ENCODE measurements around the gene SAP30BP.

SAP30BP gene

DNA sequence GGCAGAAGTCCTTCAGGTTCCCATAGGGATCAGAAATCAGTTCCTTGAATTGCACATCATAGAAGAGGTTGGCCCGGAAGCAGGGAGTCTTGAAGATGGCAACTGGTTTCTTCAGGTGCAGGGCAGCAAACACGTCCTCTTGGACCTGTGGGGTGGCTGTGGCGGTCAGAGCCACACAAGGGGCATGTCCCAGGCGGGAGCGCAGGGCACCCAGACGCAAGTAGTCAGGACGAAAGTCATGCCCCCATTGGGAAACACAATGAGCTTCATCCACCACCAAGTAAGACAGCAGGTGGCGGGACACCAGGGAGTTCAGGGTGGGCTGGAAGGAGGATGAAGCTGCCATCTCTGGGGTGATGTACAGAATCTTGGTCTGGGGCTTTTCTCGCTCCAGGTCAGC lies 4.6 kb upstream of the SAP30BP start:
- H3K9me3 ChIP-seq (ENCODE audit: control insufficient read depth in 5 of 5, low read length in 5 of 5): no peaks in the 10 kb centered on the region
- H3K9ac ChIP-seq (ENCODE audit: low read length in 5 of 5): no peak overlapping the region
- peaks cover 4 to 44% (median 34%) of the 10 kb centered on the region in 5 donors for H3K36me3 ChIP-seq (ENCODE audit: control insufficient read depth in 5 of 5, insufficient read depth in 5 of 5, low read length in 5 of 5)
- no peak overlapping the region for H3K4me3 ChIP-seq (ENCODE audit: low read depth in 1 of 5, low read length in 5 of 5)
- H3K27ac ChIP-seq (ENCODE audit: low read depth, low read length): no peak overlapping the region
- H3K27me3 ChIP-seq (ENCODE audit: control insufficient read depth in 5 of 5, insufficient read depth in 4 of 5, low read length in 5 of 5): peaks cover 0 to 3% (median 0%) of the 10 kb centered on the region in 5 donors
- peaks cover 5 to 14% (median 13%) of the 10 kb centered on the region in 5 donors for H3K4me1 ChIP-seq (ENCODE audit: control insufficient read depth in 5 of 5, insufficient read depth in 5 of 5, low read length in 5 of 5)

DNA sequence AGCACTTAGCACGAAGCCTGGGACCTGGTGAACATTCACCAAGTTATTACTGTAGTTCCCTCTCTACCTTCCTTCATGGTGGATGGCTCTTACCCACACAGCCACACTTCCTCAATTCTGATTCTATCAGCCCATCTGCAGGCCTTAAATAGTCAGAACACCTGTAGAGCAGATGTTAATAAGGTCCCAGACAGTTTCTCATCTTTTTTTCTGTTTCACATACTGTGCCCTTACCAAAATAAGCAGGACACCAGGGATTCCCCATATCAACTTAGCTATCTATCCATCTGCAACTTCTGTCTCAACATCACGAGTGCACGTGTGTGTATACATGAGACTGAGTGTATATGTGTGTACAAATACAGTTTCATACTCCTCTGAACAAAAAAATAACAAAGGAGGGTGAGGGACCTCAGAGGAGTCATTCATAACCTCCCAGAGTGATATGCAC lies 3.0 kb upstream of the SAP30BP start:
- Histone ChIP-seq H3K9ac (ENCODE audit: low read length in 5 of 5) (no peak overlapping the region), H3K4me1 (ENCODE audit: control insufficient read depth in 5 of 5, insufficient read depth in 5 of 5, low read length in 5 of 5) (peaks cover 9 to 25% (median 23%) of the 10 kb centered on the region in 5 donors), H3K9me3 (ENCODE audit: control insufficient read depth in 5 of 5, low read length in 5 of 5) (no peaks in the 10 kb centered on the region), H3K36me3 (ENCODE audit: control insufficient read depth in 5 of 5, insufficient read depth in 5 of 5, low read length in 5 of 5) (peaks cover 4 to 40% (median 31%) of the 10 kb centered on the region in 5 donors), H3K4me3 (ENCODE audit: low read depth in 1 of 5, low read length in 5 of 5) (no peak overlapping the region), H3K27ac (ENCODE audit: low read depth, low read length) (no peak overlapping the region), H3K27me3 (ENCODE audit: control insufficient read depth in 5 of 5, insufficient read depth in 4 of 5, low read length in 5 of 5) (peaks cover 0 to 3% (median 0%) of the 10 kb centered on the region in 5 donors)

DNA sequence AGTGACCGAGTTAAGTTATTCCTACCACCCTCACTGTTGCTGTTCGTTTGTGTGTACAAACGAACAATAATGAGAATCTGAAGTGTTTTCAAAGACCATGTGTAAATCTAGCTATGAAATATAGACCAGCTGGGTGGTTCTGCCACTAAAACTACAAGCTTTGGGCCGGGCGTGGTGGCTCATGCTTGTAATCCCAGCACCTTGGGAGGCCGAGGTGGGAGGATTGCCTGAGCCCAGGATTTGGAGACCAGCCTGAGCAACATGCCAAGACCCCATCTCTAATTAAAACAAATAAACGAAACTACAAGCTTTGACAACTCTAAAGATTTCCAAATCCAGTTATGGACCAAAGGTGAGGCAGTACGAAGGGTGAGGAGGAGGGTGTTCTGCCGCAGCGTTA lies 1.2 kb upstream of the SAP30BP start:
- Histone ChIP-seq H3K27me3 (ENCODE audit: control insufficient read depth in 5 of 5, insufficient read depth in 4 of 5, low read length in 5 of 5) (peaks cover 0 to 3% (median 0%) of the 10 kb centered on the region in 5 donors), H3K4me3 (ENCODE audit: low read depth in 1 of 5, low read length in 5 of 5) (peak overlapping the region; percentile 87 to 100 (median 97)), H3K9ac (ENCODE audit: low read length in 5 of 5) (peak overlapping the region in 2 of 5 donors; percentile 35 to 87), H3K36me3 (ENCODE audit: control insufficient read depth in 5 of 5, insufficient read depth in 5 of 5, low read length in 5 of 5) (peaks cover 10 to 48% (median 37%) of the 10 kb centered on the region in 5 donors), H3K27ac (ENCODE audit: low read depth, low read length) (no peak overlapping the region), H3K9me3 (ENCODE audit: control insufficient read depth in 5 of 5, low read length in 5 of 5) (no peaks in the 10 kb centered on the region), H3K4me1 (ENCODE audit: control insufficient read depth in 5 of 5, insufficient read depth in 5 of 5, low read length in 5 of 5) (peaks cover 9 to 25% (median 23%) of the 10 kb centered on the region in 5 donors)

DNA sequence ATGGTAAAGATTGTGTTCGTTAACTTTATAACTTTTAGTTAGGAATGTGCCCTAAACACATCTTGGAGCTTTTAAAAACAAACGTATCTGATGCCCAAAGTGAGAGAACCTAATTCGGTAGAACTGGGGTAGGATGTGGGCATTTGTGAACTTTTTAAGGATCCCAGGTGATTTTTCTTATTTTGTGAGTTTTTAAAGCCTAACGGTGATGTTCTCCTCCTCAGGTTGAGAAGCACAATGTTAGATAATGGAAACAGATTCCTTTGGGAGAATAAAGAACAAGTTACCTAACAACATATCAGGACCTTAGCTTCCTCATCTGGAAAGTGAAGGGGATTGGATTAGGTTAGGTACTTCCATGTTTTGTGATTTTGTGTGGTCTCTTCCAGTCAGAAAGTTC lies 687 bp downstream of the SAP30BP start:
- Histone ChIP-seq H3K9ac (ENCODE audit: low read length in 5 of 5) (peak overlapping the region; percentile 78 to 95 (median 89)), H3K27ac (ENCODE audit: low read depth, low read length) (peak overlapping the region; percentile 96), H3K4me1 (ENCODE audit: control insufficient read depth in 5 of 5, insufficient read depth in 5 of 5, low read length in 5 of 5) (peaks cover 9 to 25% (median 23%) of the 10 kb centered on the region in 5 donors), H3K9me3 (ENCODE audit: control insufficient read depth in 5 of 5, low read length in 5 of 5) (no peaks in the 10 kb centered on the region), H3K27me3 (ENCODE audit: control insufficient read depth in 5 of 5, insufficient read depth in 4 of 5, low read length in 5 of 5) (peaks cover 0 to 3% (median 0%) of the 10 kb centered on the region in 5 donors), H3K36me3 (ENCODE audit: control insufficient read depth in 5 of 5, insufficient read depth in 5 of 5, low read length in 5 of 5) (peaks cover 13 to 48% (median 35%) of the 10 kb centered on the region in 5 donors), H3K4me3 (ENCODE audit: low read depth in 1 of 5, low read length in 5 of 5) (peak overlapping the region; percentile 87 to 100 (median 92))

DNA sequence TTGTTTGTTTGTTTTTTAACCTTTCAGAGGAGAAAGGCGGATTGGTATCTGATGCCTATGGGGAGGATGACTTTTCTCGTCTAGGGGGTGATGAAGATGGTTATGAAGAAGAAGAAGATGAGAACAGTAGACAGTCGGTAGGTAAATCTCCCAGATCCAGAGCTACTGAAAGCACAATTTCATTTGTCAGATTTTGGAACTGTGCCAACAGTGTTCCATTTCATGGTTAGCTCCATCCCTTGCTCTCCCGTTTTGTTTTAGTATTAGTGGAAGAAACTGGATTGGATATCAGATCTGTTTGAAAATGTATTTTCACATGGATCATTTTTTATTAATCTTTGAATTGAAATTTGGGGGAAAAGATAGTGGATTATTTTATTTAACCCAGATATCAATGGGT lies 1.4 kb downstream of the SAP30BP start:
- peak overlapping the region; percentile 96 for H3K27ac ChIP-seq (ENCODE audit: low read depth, low read length)
- peak overlapping the region in 3 of 5 donors; percentile 92 to 100 (median 99) for H3K4me3 ChIP-seq (ENCODE audit: low read depth in 1 of 5, low read length in 5 of 5)

DNA sequence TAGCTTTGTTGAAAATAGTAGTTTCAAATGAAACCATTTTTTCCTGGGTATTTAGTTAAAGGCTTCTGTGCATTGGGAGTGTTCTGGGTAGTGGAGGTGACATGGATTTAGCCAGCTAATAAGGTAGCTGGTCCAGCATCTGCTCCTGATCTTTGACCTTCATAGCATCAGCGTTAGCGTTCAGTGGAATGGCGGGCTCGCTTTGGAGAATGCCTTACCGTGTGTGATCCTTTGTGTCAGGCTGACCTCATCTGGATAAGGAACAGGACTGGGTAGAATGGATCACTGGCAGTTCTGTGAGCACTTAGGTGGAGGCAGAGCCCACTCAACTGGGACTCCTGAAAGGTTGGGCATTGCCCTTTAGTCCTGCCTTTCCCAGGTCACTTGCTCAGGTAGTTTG lies 3.7 kb downstream of the SAP30BP start:
- peaks cover 0 to 3% (median 0%) of the 10 kb centered on the region in 5 donors for H3K27me3 ChIP-seq (ENCODE audit: control insufficient read depth in 5 of 5, insufficient read depth in 4 of 5, low read length in 5 of 5)
- H3K36me3 ChIP-seq (ENCODE audit: control insufficient read depth in 5 of 5, insufficient read depth in 5 of 5, low read length in 5 of 5): peaks cover 15 to 53% (median 40%) of the 10 kb centered on the region in 5 donors
- H3K4me3 ChIP-seq (ENCODE audit: low read depth in 1 of 5, low read length in 5 of 5): no peak overlapping the region
- H3K27ac ChIP-seq (ENCODE audit: low read depth, low read length): no peak overlapping the region
- no peak overlapping the region for H3K9ac ChIP-seq (ENCODE audit: low read length in 5 of 5)
- peaks cover 9 to 22% (median 20%) of the 10 kb centered on the region in 5 donors for H3K4me1 ChIP-seq (ENCODE audit: control insufficient read depth in 5 of 5, insufficient read depth in 5 of 5, low read length in 5 of 5)
- no peaks in the 10 kb centered on the region for H3K9me3 ChIP-seq (ENCODE audit: control insufficient read depth in 5 of 5, low read length in 5 of 5)

More for the DNA sequence above, 1.4 kb downstream of the SAP30BP start:
- peaks cover 0 to 3% (median 0%) of the 10 kb centered on the region in 5 donors for H3K27me3 ChIP-seq (ENCODE audit: control insufficient read depth in 5 of 5, insufficient read depth in 4 of 5, low read length in 5 of 5)
- H3K4me1 ChIP-seq (ENCODE audit: control insufficient read depth in 5 of 5, insufficient read depth in 5 of 5, low read length in 5 of 5): peaks cover 9 to 25% (median 23%) of the 10 kb centered on the region in 5 donors
- peaks cover 16 to 53% (median 39%) of the 10 kb centered on the region in 5 donors for H3K36me3 ChIP-seq (ENCODE audit: control insufficient read depth in 5 of 5, insufficient read depth in 5 of 5, low read length in 5 of 5)
- no peaks in the 10 kb centered on the region for H3K9me3 ChIP-seq (ENCODE audit: control insufficient read depth in 5 of 5, low read length in 5 of 5)
- H3K9ac ChIP-seq (ENCODE audit: low read length in 5 of 5): peak overlapping the region in 3 of 5 donors; percentile 78 to 92 (median 87)

DNA sequence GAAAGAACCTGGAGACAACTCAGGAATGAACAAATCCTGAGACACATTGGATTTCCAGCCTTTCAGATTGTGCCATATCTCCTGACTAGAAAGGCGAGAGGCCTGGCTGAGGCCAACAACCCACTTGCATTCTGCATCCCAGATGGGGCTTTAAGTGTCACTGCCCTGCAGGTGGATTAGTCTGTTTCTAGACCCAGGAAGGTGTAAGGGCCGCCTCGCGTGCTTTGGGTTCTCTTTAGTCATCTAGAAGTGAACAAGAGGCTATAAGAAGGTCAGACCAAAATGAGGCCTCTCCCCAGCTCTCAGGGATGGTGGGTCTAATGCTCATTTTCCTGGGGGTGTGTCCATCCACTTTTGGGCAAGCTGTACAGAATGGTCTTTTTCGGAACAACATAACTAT lies 4.9 kb downstream of the SAP30BP start:
- Histone ChIP-seq H3K9me3 (ENCODE audit: control insufficient read depth in 5 of 5, low read length in 5 of 5) (no peaks in the 10 kb centered on the region), H3K27ac (ENCODE audit: low read depth, low read length) (no peak overlapping the region), H3K4me1 (ENCODE audit: control insufficient read depth in 5 of 5, insufficient read depth in 5 of 5, low read length in 5 of 5) (peaks cover 6 to 13% (median 11%) of the 10 kb centered on the region in 5 donors), H3K27me3 (ENCODE audit: control insufficient read depth in 5 of 5, insufficient read depth in 4 of 5, low read length in 5 of 5) (peaks cover 0 to 2% (median 0%) of the 10 kb centered on the region in 5 donors), H3K9ac (ENCODE audit: low read length in 5 of 5) (no peak overlapping the region), H3K4me3 (ENCODE audit: low read depth in 1 of 5, low read length in 5 of 5) (no peak overlapping the region), H3K36me3 (ENCODE audit: control insufficient read depth in 5 of 5, insufficient read depth in 5 of 5, low read length in 5 of 5) (peaks cover 18 to 61% (median 40%) of the 10 kb centered on the region in 5 donors)

DNA sequence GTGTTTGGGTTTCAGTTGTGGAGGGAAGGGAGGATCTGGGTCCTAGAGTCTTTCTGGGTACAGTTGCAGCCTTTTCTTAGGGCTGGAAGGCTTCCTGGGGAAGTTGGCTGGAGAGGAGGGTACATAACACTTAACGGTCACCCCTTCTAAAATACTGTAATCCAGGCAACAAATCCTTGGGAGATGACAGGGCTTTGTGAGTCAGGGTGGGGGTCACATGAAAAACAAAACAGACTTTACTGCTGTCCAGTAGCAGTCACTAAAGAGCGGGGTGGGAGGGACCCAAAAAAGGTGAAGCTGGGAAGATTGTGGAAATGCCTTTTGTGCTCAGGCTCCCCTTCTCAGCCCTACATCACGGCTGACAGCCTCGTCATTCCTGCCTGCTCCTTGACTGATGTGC lies 6.3 kb downstream of the SAP30BP start:
- Histone ChIP-seq H3K27ac (ENCODE audit: low read depth, low read length) (no peak overlapping the region), H3K9ac (ENCODE audit: low read length in 5 of 5) (no peak overlapping the region), H3K36me3 (ENCODE audit: control insufficient read depth in 5 of 5, insufficient read depth in 5 of 5, low read length in 5 of 5) (peaks cover 18 to 63% (median 45%) of the 10 kb centered on the region in 5 donors), H3K4me1 (ENCODE audit: control insufficient read depth in 5 of 5, insufficient read depth in 5 of 5, low read length in 5 of 5) (peaks cover 0 to 3% (median under 1%) of the 10 kb centered on the region in 5 donors), H3K9me3 (ENCODE audit: control insufficient read depth in 5 of 5, low read length in 5 of 5) (no peaks in the 10 kb centered on the region), H3K27me3 (ENCODE audit: control insufficient read depth in 5 of 5, insufficient read depth in 4 of 5, low read length in 5 of 5) (no peaks in the 10 kb centered on the region), H3K4me3 (ENCODE audit: low read depth in 1 of 5, low read length in 5 of 5) (no peak overlapping the region)

DNA sequence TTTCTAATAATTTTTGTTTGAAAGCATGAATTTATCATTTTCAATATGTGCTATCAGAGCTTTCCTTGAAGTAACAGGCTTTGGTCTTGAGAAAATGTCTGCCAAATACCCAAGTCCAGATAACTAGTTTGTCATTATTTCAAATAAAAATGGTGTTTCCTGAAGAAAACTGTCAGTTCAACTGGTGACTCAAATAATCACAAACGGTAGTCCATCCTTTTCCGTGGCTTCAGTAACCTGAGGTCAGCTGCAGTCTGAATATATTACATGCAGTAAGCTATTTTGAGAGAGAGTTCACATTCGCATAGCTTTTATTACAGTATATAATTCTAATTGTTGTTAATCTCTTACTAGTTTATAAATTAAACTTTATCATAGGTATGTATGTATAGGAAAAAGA lies 9.3 kb downstream of the SAP30BP start:
- no peaks in the 10 kb centered on the region for H3K9me3 ChIP-seq (ENCODE audit: control insufficient read depth in 5 of 5, low read length in 5 of 5)
- H3K27ac ChIP-seq (ENCODE audit: low read depth, low read length): no peak overlapping the region
- no peaks in the 10 kb centered on the region for H3K27me3 ChIP-seq (ENCODE audit: control insufficient read depth in 5 of 5, insufficient read depth in 4 of 5, low read length in 5 of 5)
- peaks cover 0 to 17% (median 0%) of the 10 kb centered on the region in 5 donors for H3K4me1 ChIP-seq (ENCODE audit: control insufficient read depth in 5 of 5, insufficient read depth in 5 of 5, low read length in 5 of 5)
- H3K4me3 ChIP-seq (ENCODE audit: low read depth in 1 of 5, low read length in 5 of 5): no peak overlapping the region
- no peak overlapping the region for H3K9ac ChIP-seq (ENCODE audit: low read length in 5 of 5)
- H3K36me3 ChIP-seq (ENCODE audit: control insufficient read depth in 5 of 5, insufficient read depth in 5 of 5, low read length in 5 of 5): peaks cover 9 to 51% (median 35%) of the 10 kb centered on the region in 5 donors

DNA sequence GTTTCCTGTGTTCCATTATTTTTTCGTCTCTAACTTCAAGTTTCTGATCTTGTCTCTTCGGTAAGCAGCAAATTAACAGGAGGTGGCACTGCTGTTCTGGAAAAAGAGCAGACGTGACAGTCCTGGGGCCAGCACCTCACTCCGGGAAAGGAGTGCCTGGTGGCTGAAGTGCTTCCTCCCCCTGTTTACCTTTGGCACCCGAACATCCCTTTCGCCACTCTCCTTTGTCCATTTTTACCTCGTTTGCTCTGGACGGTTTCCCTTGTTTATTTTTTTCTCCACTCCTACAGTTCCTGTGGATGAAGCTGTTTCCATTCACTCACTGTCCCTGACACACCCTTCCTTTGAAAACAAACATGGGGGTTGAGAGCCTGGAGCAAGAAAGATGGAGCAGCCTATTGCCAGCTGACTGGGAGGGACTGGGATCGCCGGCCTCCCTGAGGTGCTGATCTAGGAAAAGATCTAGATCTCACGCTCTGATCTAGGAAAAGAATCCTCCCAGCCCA lies 12.6 kb downstream of the SAP30BP start:
- Histone ChIP-seq H3K4me3 (ENCODE audit: low read depth in 1 of 5, low read length in 5 of 5) (no peak overlapping the region), H3K36me3 (ENCODE audit: control insufficient read depth in 5 of 5, insufficient read depth in 5 of 5, low read length in 5 of 5) (peaks cover 3 to 31% (median 19%) of the 10 kb centered on the region in 5 donors), H3K9me3 (ENCODE audit: control insufficient read depth in 5 of 5, low read length in 5 of 5) (no peaks in the 10 kb centered on the region), H3K27ac (ENCODE audit: low read depth, low read length) (peak overlapping the region; percentile 37), H3K27me3 (ENCODE audit: control insufficient read depth in 5 of 5, insufficient read depth in 4 of 5, low read length in 5 of 5) (no peaks in the 10 kb centered on the region), H3K9ac (ENCODE audit: low read length in 5 of 5) (no peak overlapping the region), H3K4me1 (ENCODE audit: control insufficient read depth in 5 of 5, insufficient read depth in 5 of 5, low read length in 5 of 5) (peaks cover 0 to 24% (median under 1%) of the 10 kb centered on the region in 5 donors)
